Measurements from ENCODE around the gene GINS1.

GINS1 gene

GRCh38 chr20:25497586-25498279, 90.3 kb downstream of the GINS1 start:
- H3K18ac ChIP-seq (ENCODE audit: low read length): no peak overlapping the region
- no peak overlapping the region for H4K12ac ChIP-seq (ENCODE audit: low read depth, low read length)
- H2AK5ac ChIP-seq (ENCODE audit: low read length): no peak overlapping the region
- H3K27ac ChIP-seq (ENCODE audit: low read depth, low read length): no peak overlapping the region
- no peak overlapping the region for H2BK5ac ChIP-seq (ENCODE audit: low read depth, low read length, poor library complexity)
- H3K9me3 ChIP-seq (ENCODE audit: insufficient read depth, low read depth, low read length): peaks cover 5% of the 10 kb centered on the region
- DNase-seq: no peak
- H3K14ac ChIP-seq (ENCODE audit: low read length): no peak overlapping the region
- H3K79me2 ChIP-seq (ENCODE audit: control insufficient read depth, insufficient read depth, low read length, poor library complexity): no peaks in the 10 kb centered on the region
- H3K23ac ChIP-seq (ENCODE audit: low read length): no peak overlapping the region
- H3K4me3 ChIP-seq (ENCODE audit: low read depth, low read length): no peak overlapping the region
- H3K36me3 ChIP-seq (ENCODE audit: control insufficient read depth in 1 of 2, insufficient read depth in 2 of 2, low read length in 2 of 2): peaks cover 58 to 59% of the 10 kb centered on the region in 2 experiments
- H4K8ac ChIP-seq (ENCODE audit: low read depth, low read length): no peak overlapping the region
- H3K27me3 ChIP-seq (ENCODE audit: insufficient read depth, low read length): no peaks in the 10 kb centered on the region
- H2AFZ ChIP-seq (ENCODE audit: insufficient read depth, low read length, poor library complexity): no peak overlapping the region
- no peak overlapping the region for H3K4ac ChIP-seq (ENCODE audit: low read depth, low read length)
- H3K9ac ChIP-seq (ENCODE audit: low read length): no peak overlapping the region
- no peak overlapping the region for H2BK120ac ChIP-seq (ENCODE audit: insufficient read depth, low read length, poor library complexity)
- no peak overlapping the region for H4K91ac ChIP-seq (ENCODE audit: low read depth, low read length)
- no CpG with 5 or more reads among the region's 22 CpGs for WGBS (ENCODE audit: extremely low coverage, insufficient coverage, insufficient read length)
- no peak overlapping the region for H3K4me2 ChIP-seq (ENCODE audit: low read length)
- H3K79me1 ChIP-seq (ENCODE audit: low read length): no peaks in the 10 kb centered on the region
- no peaks in the 10 kb centered on the region for H3K4me1 ChIP-seq (ENCODE audit: control insufficient read depth in 1 of 2, insufficient read depth in 2 of 2, low read length in 2 of 2)
- no peak overlapping the region for H2BK12ac ChIP-seq (ENCODE audit: low read length)
